Tibial nerve (tissue), 4 donors: Measurements from ENCODE around the gene SUGCT.

Source experiments
- CTCF ChIP-seq, 5 experiments: fragments of 200-600 bp in 3 of 5; fragments of 450-650 bp in 2 of 5; sonication (generic) in 3 of 5; IDR thresholded peaks; one replicate each; pipeline ENCODE4 v1.5.1; 2016 to 2019; ENCODE audit warnings: antibody characterized with exemption in 5 of 5, mild to moderate bottlenecking in 3 of 5, moderate library complexity in 2 of 5
- EP300 ChIP-seq, 2 donors: sonication (generic); formaldehyde crosslinking; IDR thresholded peaks; one replicate each; pipeline ENCODE4 v1.6.1; 2017; ENCODE audit warnings: antibody characterized with exemption in 2 of 2, mild to moderate bottlenecking in 1 of 2
- POLR2A ChIP-seq, 2 donors: fragments of 450-650 bp; IDR thresholded peaks; one replicate each; pipeline ENCODE4 v1.6.1; 2017; ENCODE audit warnings: antibody characterized with exemption in 2 of 2, mild to moderate bottlenecking in 2 of 2, moderate library complexity in 2 of 2

GRCh38 chr7:40899636-40900507, 765.1 kb downstream of the SUGCT start:
- no peak for TF ChIP-seq POLR2A (IDR thresholded peaks at IDR 0.05)
- TF ChIP-seq CTCF (IDR thresholded peaks at IDR 0.05) = no peak
- TF ChIP-seq EP300 (IDR thresholded peaks at IDR 0.05) = no peak
